SK-N-SH (cell line): Measurements from ENCODE around the gene GUCY1A1. TPM values are rescaled to one million over a fixed set of nuclear protein-coding genes. Genes with fewer than 3 reads are reported as not detected.

Experiments used
- CTCF ChIA-PET: fragments of 300-600, 350-600 bp; formaldehyde crosslinking; extraction: SDS; loops from one replicate; lab custom pipeline; 2021; lab: Yijun Ruan, JAX
- POLR2A ChIA-PET: fragments of 350-600 bp; sonication (Branson Sonifier 250); formaldehyde crosslinking; extraction: SDS; loops from one replicate; lab custom pipeline; 2020; ENCODE audit warnings: antibody characterized with exemption, inconsistent platforms; lab: Yijun Ruan, JAX
- DNase-seq: peaks from one replicate; pipeline ENCODE4 v3.0.0; 2012
- H2AFZ ChIP-seq: fragments of 200-600 bp; sonication (generic); 2 replicates; pipeline ENCODE4 v1.8.1; 2016; ENCODE audit warnings: antibody characterized with exemption, mild to moderate bottlenecking, low read depth
- H3F3A ChIP-seq: fragments of 200-600 bp; sonication (generic); replicated peaks from 2 replicates; pipeline ENCODE3; 2016; ENCODE audit warnings: antibody characterized with exemption, mild to moderate bottlenecking; ENCODE audit not compliant: insufficient read depth
- H3K27ac ChIP-seq, 2 experiments: fragments of 200-500 bp in 1 of 2; fragments of 200-600 bp in 1 of 2; sonication (Bioruptor generic) in 1 of 2; sonication (generic), shearing (Covaris generic) in 1 of 2; 2 replicates each; pipeline versions ENCODE4 v1.5.1 to v1.6.1; 2014 to 2016; ENCODE audit warnings: low read depth in 2 of 2, inconsistent platforms in 1 of 2, low read length in 1 of 2, mild to moderate bottlenecking in 1 of 2, mixed read lengths in 1 of 2
- H3K27me3 ChIP-seq: fragments of 200-600 bp; sonication (generic), shearing (Covaris generic); 2 replicates; pipeline ENCODE4 v1.6.1; 2016; ENCODE audit warnings: mixed run types; ENCODE audit not compliant: insufficient read depth
- H3K36me3 ChIP-seq, 2 experiments: fragments of 200-500 bp in 1 of 2; fragments of 200-600 bp in 1 of 2; sonication (Bioruptor generic) in 1 of 2; sonication (generic) in 1 of 2; replicated peaks in 1 of 2; 2 replicates each; pipeline versions ENCODE3 to v1.5.1; 2014 to 2016; ENCODE audit warnings: low read length in 1 of 2, mild to moderate bottlenecking in 1 of 2; ENCODE audit not compliant: insufficient read depth in 2 of 2, control insufficient read depth in 1 of 2
- H3K4me1 ChIP-seq, 2 experiments: fragments of 200-500 bp in 1 of 2; fragments of 200-600 bp in 1 of 2; sonication (Bioruptor generic) in 1 of 2; sonication (generic), shearing (Covaris generic) in 1 of 2; 2 replicates each; pipeline versions ENCODE4 v1.5.1 to v1.6.1; 2014 to 2016; ENCODE audit warnings: low read depth in 1 of 2, low read length in 1 of 2, mixed run types in 1 of 2; ENCODE audit not compliant: insufficient read depth in 2 of 2, control insufficient read depth in 1 of 2
- H3K4me2 ChIP-seq: fragments of 200-600 bp; sonication (generic), shearing (Covaris generic); 2 replicates; pipeline ENCODE4 v1.6.1; 2017; ENCODE audit warnings: mixed run types
- H3K4me3 ChIP-seq, 2 experiments: fragments of 200-500 bp in 1 of 2; fragments of 200-600 bp in 1 of 2; sonication (Bioruptor generic) in 1 of 2; sonication (generic), shearing (Covaris generic) in 1 of 2; 2 replicates each; pipeline versions ENCODE4 v1.5.1 to v1.8.1; 2014 to 2016; ENCODE audit warnings: low read depth in 2 of 2, inconsistent platforms in 1 of 2, low read length in 1 of 2, mild to moderate bottlenecking in 1 of 2, mixed read lengths in 1 of 2, moderate library complexity in 1 of 2
- H3K79me2 ChIP-seq: fragments of 200-600 bp; sonication (generic); 2 replicates; pipeline ENCODE4 v1.8.1; 2017; ENCODE audit warnings: mild to moderate bottlenecking; ENCODE audit not compliant: insufficient read depth
- H3K9ac ChIP-seq: fragments of 200-600 bp; sonication (generic); 2 replicates; pipeline ENCODE4 v1.6.1; 2017; ENCODE audit warnings: mixed run types
- H3K9me2 ChIP-seq: fragments of 200-600 bp; sonication (generic); 2 replicates; pipeline ENCODE4 v1.6.1; 2017; ENCODE audit warnings: mixed run types
- H3K9me3 ChIP-seq: fragments of 200-600 bp; sonication (generic); 2 replicates; pipeline ENCODE4 v1.6.1; 2017; ENCODE audit warnings: mixed run types, mild to moderate bottlenecking, moderate library complexity
- H4K20me1 ChIP-seq: fragments of 200-600 bp; sonication (generic); 2 replicates; pipeline ENCODE4 v1.6.1; 2017; ENCODE audit warnings: mild to moderate bottlenecking, mixed run types; ENCODE audit not compliant: insufficient read depth
- ELF1 ChIP-seq: IDR thresholded peaks from 2 replicates; pipeline ENCODE4 v1.4.0; 2012
- GABPA ChIP-seq: IDR thresholded peaks from 2 replicates; pipeline ENCODE4 v1.4.0; 2012; ENCODE audit warnings: low read depth, mild to moderate bottlenecking
- GATA2 ChIP-seq: sonication (generic); formaldehyde crosslinking; IDR thresholded peaks from 2 replicates; pipeline ENCODE4 v1.5.0; 2020; ENCODE audit warnings: mild to moderate bottlenecking, missing genetic modification reagents
- JUND ChIP-seq: IDR thresholded peaks from 2 replicates; pipeline ENCODE4 v1.4.0; 2012
- MEF2A ChIP-seq: IDR thresholded peaks from 2 replicates; pipeline ENCODE4 v1.4.0; 2012; ENCODE audit warnings: low read depth, borderline replicate concordance
- NFIC ChIP-seq: IDR thresholded peaks from 2 replicates; pipeline ENCODE4 v1.4.0; 2012; ENCODE audit warnings: borderline replicate concordance
- RXRA ChIP-seq: IDR thresholded peaks from 2 replicates; pipeline ENCODE4 v1.4.0; 2012; ENCODE audit warnings: low read depth, mild to moderate bottlenecking, borderline replicate concordance
- SMC3 ChIP-seq: IDR thresholded peaks from 2 replicates; pipeline ENCODE4 v1.6.1; 2012; ENCODE audit warnings: low read depth, low read length, improper control_type of control experiment
- TCF12 ChIP-seq: IDR thresholded peaks from 2 replicates; pipeline ENCODE4 v1.4.0; 2012
- WGBS: methylation state at CpG from one replicate; pipeline ENCODE4 v1.1.6; 2017; ENCODE audit warnings: low lambda C conversion rate; 5-methylcytosine and 5-hydroxymethylcytosine counted together
- polyA plus RNA-seq, 3 experiments: library from polyadenylated mRNA; depleted of rRNA; stranded (reverse); fragments of >200 nt; gene quantifications; 2 replicates each; pipeline ENCODE4 v1.2.3, GENCODE V29; 2012
- TF ChIP-seq, protein P1 (sequence below): fragments of 200-600 bp; sonication (generic); IDR thresholded peaks from 2 replicates; pipeline ENCODE4 v1.6.1; 2017; ENCODE audit warnings: antibody characterized with exemption, mild to moderate bottlenecking, moderate library complexity
- TF ChIP-seq, protein P2 (sequence below): IDR thresholded peaks from 2 replicates; pipeline ENCODE4 v1.4.0; 2012; ENCODE audit warnings: low read depth
- TF ChIP-seq, protein P3 (sequence below): IDR thresholded peaks from 2 replicates; pipeline ENCODE4 v1.4.0; 2012; ENCODE audit warnings: low read depth, borderline replicate concordance

GUCY1A1 gene
- polyA plus RNA-seq, 1 of the 3 experiments (the other 2 are of a cell fraction): 0.03 TPM

GRCh38 chr4:155672342-155672741 is 5.7 kb downstream of the GUCY1A1 start:
- Histone ChIP-seq H3K27me3 (peaks cover 12% of the 10 kb centered on the region), H3K9ac (no peak overlapping the region), H3K9me2 (no peaks in the 10 kb centered on the region), H3K36me3 (no peaks in the 10 kb centered on the region), H4K20me1 (no peaks in the 10 kb centered on the region), H3K79me2 (no peaks in the 10 kb centered on the region), H3K9me3 (no peaks in the 10 kb centered on the region), H3K4me3 (no peak overlapping the region), H3K27ac (no peak overlapping the region), H3F3A (no peaks in the 10 kb centered on the region), H2AFZ (no peak overlapping the region), H3K4me2 (no peak overlapping the region), H3K4me1 (peaks cover 0 to 3% of the 10 kb centered on the region in 2 experiments; a peak in 2 of 4 replicates)
- POLR2A ChIA-PET: no interaction called here
- CTCF ChIA-PET: no interaction called here
- no peak for DNase-seq
- TF ChIP-seq GATA2 (CRISPR knock-in tag) (0 out of 2 replicates have a peak, but pooled peaks have one; percentile 11), TCF12 (no peak)
- TF ChIP-seq, protein P1, sequence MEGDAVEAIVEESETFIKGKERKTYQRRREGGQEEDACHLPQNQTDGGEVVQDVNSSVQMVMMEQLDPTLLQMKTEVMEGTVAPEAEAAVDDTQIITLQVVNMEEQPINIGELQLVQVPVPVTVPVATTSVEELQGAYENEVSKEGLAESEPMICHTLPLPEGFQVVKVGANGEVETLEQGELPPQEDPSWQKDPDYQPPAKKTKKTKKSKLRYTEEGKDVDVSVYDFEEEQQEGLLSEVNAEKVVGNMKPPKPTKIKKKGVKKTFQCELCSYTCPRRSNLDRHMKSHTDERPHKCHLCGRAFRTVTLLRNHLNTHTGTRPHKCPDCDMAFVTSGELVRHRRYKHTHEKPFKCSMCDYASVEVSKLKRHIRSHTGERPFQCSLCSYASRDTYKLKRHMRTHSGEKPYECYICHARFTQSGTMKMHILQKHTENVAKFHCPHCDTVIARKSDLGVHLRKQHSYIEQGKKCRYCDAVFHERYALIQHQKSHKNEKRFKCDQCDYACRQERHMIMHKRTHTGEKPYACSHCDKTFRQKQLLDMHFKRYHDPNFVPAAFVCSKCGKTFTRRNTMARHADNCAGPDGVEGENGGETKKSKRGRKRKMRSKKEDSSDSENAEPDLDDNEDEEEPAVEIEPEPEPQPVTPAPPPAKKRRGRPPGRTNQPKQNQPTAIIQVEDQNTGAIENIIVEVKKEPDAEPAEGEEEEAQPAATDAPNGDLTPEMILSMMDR: no peak
- WGBS: 83% methylated on average over 2 of the region's 2 CpGs

DNA sequence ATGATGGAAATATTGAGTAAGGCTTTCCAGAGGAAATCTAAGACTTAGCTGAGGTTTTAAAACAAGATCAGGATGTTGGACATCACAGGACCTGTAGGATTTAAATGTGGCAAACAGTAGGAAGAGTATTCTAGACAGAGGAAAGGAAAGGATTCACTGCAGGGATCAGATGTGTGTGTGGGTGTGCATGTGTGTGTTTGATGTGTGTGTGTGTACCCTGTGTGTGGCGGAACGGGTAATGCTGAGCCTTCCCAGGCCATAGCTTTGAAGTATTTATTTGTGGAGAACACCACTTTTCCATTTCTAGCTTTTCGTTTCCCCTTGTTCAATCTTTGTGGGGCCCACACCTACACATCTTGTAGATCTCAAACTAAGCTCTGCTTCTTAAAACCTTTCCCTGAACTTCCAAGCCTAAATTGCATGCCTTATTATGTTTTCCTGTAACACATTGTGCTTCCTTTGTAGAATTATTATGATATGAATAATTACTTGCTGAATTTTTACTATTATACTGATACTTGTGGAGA is 6.9 kb downstream of the GUCY1A1 start:
- H3K9me2 ChIP-seq: no peaks in the 10 kb centered on the region
- H3K27ac ChIP-seq: no peak overlapping the region
- H3K4me3 ChIP-seq: no peak overlapping the region
- H3K27me3 ChIP-seq: peaks cover 3% of the 10 kb centered on the region; the same call in 1 of the 2 replicates
- no peaks in the 10 kb centered on the region for H3K9me3 ChIP-seq
- H3F3A ChIP-seq: no peaks in the 10 kb centered on the region
- H3K36me3 ChIP-seq: no peaks in the 10 kb centered on the region
- peaks cover 0 to 3% of the 10 kb centered on the region in 2 experiments; a peak in 2 of 4 replicates for H3K4me1 ChIP-seq
- H3K9ac ChIP-seq: no peak overlapping the region
- no peak for DNase-seq
- POLR2A ChIA-PET: interaction anchor here (0.7 kb wide), 1 partner anchor 10 kb away, joined by 3 read pairs; no protein-coding TSS in a partner anchor
- no peaks in the 10 kb centered on the region for H4K20me1 ChIP-seq
- H3K79me2 ChIP-seq: no peaks in the 10 kb centered on the region
- H3K4me2 ChIP-seq: no peak overlapping the region
- WGBS: 70% methylated on average over 3 of the region's 3 CpGs
- TF ChIP-seq MEF2A (no peak), GATA2 (CRISPR knock-in tag) (no peak), RXRA (no peak), NFIC (no peak), ELF1 (no peak), SMC3 (no peak), GABPA (no peak), JUND (no peak)
- TF ChIP-seq, protein P2, sequence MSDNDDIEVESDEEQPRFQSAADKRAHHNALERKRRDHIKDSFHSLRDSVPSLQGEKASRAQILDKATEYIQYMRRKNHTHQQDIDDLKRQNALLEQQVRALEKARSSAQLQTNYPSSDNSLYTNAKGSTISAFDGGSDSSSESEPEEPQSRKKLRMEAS: no peak
- TF ChIP-seq, protein P3, sequence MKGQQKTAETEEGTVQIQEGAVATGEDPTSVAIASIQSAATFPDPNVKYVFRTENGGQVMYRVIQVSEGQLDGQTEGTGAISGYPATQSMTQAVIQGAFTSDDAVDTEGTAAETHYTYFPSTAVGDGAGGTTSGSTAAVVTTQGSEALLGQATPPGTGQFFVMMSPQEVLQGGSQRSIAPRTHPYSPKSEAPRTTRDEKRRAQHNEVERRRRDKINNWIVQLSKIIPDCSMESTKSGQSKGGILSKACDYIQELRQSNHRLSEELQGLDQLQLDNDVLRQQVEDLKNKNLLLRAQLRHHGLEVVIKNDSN: no peak
- CTCF ChIA-PET: interaction anchor here (1.3 kb wide), 2 partner anchors 11 to 13 kb away, joined by 3 read pairs; no protein-coding TSS in a partner anchor
- no peak overlapping the region for H2AFZ ChIP-seq
